ENCODE results near the gene SLC30A5.

The SLC30A5 gene

GRCh38 chr5:69167929-69168328 is 74.1 kb downstream of the SLC30A5 start:
- no peak for DNase-seq

- no peak for DNase-seq
Observed at GRCh38 chr5:69170495-69170894, 76.7 kb downstream of the SLC30A5 start.

- DNase-seq: no peak
Observed at GRCh38 chr5:69170969-69171368, 77.2 kb downstream of the SLC30A5 start.
